GM03348 (cell line): Measurements from ENCODE around the gene IGFBP5.

ENCODE experiments used
- DNase-seq: peaks from one replicate; pipeline ENCODE4 v3.0.0; 2012; ENCODE audit warnings: low spot score

The IGFBP5 gene

DNA sequence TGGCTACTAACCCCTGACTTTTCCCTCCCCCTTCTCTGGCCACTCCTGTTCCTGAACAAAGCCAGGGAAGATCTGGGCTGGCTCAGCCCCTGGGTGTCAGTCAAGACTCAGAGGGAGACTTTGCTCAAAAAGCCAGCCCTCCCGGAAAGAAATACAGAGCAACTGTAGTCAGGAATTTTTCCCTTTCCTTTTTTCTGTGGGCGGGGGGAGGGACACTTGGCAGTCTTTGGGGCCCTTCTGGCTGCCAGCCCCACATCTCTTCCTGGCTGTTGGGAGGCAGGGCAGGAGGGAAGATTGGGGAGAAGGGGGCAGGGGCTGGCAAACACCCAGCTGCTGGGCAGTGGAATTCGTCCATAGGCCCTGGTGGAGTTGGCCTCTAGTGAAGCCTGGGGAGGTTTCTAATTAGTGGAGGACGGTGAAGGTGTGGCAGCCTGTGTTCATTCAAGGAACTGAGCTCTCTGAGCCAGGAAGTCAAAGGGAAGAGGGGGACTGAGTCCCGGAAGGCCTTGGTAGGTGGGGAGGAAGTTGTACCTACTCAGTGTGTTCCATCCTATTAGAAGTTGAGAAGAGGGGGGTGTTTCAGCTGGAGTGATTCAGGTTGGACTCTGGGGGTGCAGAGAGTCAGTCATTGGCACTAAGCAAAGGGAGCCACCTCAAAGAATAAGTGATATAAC, 51.2 kb downstream of the IGFBP5 start:
- DNase-seq: peak; percentile 74

DNA sequence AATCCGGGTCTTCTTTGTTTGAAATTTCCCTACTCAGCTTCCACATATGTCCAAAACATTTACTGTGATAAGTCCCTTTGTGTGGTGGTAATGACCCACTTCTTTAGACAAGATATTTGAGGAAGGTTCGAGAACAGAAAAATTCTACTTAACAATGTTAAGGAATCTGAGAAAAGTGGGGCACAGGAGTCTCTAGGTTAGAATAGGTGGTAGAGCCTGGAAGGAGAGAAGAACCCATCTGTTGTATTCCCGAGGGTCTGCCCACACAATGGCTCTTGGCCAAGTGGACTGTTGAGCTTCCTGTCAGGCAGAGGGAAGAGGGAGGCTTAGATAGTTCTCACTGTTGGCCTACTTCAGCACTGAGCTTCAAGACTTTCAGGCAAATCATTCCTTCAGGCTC, 57.9 kb downstream of the IGFBP5 start:
- DNase-seq: no peak

DNA sequence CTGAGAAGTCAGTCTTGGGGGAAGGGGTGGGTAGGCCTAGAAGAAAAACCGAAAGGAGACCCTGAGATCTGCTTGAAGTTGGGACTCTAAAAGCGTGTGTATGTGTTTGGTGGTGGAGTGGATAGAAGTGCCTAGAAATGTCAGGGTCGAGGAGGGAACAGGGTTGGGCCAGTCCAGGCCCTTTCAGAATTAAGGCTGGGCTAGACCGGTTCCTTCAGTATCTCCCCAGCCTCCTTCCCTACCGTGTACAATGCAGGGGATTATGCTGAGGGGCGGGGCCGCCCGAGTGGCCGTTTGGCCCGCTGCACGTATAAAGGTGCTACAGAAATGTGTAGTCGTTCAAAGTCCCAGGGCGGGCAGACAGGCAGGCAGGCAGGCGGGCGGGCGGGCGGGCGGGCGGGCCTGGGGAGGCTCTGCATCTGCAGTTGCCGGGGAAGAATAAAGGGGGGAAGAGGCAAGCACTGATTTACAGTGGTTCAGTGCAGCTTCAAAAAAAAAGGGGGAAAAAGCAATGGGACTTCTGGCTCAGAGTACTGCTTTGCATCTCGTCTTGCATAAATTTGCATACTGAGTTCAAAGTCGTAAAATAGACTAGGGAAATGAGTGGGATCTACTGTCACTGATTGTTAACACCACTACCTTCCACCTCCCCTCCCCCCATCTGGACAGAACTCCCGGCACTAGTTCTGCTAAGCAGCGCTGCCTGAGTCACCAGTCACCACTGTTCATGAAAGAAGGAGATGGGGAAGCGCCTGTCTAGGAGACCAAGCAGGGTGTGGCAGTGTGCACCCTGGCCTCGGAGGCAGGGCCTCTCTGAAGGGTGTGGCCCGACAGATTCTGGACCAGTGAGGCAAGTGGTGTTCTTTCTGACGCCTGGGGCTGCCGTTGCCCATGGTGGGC, 58.5 kb downstream of the IGFBP5 start:
- DNase-seq: peak; percentile 37

DNA sequence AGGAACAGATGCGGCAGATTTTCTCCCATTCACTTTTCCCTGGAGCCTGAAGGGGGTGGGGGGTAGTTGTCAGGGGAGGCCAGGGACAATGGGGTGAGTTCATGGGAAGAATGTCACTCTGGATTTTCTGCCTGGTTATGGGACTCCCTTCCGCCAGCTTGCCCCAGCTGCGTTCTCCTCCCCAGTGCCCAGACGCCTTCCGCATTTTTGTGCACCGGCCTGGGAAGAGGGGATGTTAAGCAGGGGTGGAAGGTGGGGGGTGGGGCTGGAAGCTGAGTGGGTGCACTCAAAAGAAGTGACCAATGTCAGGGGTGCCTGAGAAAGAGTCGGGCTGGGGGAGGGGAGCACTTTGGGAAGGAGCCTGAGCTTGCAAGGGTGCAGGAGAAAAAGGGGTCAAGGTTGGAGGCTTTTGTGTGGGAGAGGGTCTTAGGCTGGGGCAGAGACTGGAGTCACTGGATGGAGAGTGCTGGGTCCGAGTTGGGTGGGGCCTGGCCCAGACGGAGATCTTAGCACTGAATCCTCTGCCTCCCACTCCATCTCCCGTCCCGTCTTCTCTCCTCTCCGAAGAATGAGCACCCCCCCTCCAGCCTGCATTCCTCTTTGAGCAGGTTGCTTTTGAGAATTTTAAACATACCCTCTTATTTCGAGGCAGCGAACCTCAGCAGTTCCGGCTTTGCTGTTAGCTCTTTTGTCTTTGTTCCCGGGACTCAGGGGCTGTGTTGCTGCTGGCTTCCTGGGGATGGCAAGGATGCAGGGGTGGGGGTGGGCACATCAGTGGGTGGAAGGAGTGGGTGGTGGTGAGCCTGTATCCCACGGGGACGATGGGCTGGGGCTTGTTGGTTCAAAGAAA, 59.4 kb downstream of the IGFBP5 start:
- DNase-seq: no peak

DNA sequence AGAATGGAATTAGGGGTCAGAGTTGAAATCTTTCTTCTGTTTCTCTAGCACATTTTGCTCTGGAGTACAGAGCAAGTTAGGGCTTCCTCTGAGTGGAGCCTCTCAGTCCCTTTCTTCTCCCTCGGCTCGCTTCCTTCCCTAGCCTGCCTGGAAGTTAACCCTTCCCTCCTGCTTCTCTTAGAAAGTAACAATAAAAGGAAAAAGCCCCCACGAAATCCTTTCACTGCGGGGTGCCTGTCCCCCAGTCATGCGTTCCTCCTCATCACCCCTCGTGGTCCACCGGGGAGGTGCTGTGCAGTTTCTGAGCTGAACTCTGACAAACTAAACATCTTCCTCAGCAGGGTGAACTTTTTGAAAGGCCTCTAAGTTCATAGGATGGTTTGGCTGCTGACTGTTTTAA, 60.2 kb downstream of the IGFBP5 start:
- no peak for DNase-seq

DNA sequence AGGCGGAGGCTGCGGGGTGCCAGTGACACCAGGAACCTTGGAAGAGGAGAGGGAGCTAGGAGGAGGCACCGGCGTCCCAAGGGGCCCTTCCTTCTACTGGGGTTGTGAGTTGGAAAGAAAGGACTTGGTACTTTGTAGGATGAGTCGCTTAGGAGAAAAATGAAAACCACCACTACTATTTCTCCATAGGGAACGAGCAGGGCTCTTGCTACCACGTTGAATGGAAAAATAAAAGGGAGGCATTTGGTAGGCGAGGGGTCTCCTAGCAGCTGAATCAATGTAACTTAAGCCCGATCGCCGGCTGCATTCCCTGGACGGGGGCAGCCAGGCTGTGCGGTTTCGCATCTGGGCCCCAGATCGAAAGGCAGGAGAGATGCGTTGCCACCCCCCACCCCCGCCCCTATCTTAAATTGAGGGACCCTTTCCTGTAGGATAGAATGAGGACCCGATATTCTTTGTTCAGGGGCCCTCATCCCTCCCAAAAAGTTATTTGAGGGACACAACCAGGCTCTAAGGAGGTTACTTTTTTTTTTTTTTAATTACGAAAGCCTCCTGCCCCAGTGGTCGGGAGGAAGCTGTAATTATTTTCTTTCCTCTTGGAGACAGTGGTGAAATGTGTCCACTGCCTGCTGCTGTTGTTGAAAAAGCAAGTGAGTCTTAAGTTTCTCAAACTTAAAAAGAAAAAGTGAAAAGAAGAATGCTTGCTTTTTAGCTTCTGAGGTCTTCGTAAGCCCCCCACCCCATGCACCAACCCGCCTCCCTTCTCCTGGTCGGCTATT, 60.8 kb downstream of the IGFBP5 start:
- no peak for DNase-seq

DNA sequence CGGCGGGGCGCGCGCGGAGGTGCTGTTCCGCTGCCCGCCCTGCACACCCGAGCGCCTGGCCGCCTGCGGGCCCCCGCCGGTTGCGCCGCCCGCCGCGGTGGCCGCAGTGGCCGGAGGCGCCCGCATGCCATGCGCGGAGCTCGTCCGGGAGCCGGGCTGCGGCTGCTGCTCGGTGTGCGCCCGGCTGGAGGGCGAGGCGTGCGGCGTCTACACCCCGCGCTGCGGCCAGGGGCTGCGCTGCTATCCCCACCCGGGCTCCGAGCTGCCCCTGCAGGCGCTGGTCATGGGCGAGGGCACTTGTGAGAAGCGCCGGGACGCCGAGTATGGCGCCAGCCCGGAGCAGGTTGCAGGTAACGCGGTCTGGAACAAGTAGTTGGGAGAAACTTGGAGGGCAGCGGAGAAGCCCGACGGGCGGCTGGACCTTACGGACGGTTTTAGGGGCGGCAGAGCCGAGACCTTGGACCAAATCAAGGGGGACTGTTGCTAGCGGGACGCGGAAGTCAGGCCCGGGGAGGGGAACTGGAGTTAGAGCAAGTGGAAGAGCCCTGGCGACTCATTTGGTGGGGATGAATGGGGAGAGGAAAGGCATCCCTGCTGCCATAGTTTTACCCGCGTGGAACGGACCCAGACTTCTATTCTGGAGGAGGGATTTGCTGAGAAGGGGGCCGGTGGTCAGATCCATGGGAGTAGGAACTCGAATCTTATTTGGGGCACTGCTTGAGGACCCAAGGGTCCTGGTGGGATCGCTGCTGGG, 61.6 kb downstream of the IGFBP5 start:
- DNase-seq: peak; percentile 52

DNA sequence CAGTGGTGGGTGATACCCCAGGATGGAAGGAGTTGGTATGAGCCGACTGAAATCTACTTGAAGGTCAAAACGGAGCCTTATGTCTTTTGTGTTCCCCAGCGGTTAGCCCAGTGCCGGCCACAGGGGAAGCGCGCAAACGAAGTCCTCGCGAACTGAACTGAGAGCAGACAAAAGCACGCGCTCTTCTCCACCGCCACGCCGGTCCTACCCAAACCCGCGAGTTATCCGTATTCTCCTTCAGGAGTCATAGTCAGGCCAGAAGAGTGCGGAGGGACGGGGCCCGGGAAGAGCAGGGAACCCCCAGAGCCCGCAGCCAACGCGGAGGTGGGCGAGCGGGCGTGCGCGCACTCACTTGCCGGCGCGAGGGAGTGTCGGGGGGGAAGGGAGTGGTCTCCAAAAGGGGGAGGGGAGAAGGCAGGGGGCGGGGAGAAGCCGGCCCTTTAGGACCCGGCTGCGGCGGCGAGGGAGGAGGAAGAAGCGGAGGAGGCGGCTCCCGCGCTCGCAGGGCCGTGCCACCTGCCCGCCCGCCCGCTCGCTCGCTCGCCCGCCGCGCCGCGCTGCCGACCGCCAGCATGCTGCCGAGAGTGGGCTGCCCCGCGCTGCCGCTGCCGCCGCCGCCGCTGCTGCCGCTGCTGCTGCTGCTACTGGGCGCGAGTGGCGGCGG, 62.3 kb downstream of the IGFBP5 start, which contains the start of gene IGFBP2:
Gene IGFBP2 (plus strand): TSS at position 469 of the 664 bp plus-strand sequence. CDS start 104 bp downstream, at position 573.
- peak; percentile 31 for DNase-seq

DNA sequence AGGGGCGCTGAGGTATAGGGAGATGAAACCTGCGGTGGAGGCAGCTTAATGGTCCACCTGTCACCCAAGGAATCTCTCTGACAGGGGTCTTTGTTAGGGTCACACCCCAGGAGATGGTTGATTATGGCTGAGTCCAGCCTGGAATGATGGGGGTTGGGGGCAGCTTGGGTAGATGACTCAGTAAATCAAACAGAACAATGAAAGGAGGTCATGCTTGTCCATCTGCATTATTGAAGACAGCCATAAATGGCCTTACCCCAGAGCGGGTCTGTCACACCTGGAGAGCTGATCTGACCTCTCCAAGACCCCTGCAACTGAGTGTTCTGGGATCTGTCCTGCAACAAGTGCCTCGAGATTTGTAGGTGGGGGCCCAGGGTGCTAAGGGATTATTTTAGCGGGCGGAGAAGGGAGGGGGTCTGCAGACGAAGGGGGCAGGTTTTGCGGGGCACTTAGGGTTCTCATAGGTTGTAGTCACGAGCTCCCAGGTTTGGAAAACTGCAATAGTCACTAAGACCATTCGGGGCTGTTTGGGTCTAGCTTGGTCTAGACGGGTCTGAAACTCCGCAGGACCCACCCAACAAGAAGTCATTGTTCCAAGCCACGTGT, 62.9 kb downstream of the IGFBP5 start:
- no peak for DNase-seq

DNA sequence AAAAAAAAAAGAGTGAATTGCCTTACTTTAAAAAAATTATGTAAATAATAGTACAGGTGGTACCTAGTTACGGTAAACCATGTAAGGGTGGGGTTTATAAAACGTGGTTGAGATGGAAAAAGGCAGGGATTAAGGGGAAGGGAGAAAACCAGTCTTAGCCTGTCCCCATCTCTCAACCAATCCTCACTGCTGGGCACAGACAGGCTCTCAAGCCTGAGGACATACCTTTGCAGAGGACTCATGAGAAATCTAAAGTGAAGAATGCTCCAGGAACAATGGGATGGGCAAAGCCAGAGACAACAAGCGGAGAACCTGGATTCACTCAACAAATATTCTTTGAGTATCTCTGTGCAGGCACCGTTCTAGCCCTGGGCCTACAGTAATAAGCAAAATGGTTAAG, 65.6 kb downstream of the IGFBP5 start:
- no peak for DNase-seq

DNA sequence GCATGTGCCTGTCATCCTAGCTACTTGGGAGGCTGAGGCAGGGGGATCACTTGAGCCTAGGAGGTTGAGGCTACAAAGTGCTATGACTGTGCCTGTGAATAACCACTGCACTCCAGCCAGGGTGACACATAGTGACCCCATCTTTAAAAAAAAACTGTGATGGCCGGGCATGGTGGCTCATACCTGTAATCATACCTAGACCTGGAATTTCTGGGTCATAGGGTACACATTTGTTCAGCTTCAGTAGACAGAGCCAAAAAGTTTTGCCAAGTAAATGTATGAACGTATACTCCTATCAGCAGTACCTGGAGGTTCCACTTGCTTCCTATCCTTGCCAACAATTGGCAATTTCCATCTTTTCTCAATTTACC, 68.5 kb downstream of the IGFBP5 start:
- DNase-seq: no peak

DNA sequence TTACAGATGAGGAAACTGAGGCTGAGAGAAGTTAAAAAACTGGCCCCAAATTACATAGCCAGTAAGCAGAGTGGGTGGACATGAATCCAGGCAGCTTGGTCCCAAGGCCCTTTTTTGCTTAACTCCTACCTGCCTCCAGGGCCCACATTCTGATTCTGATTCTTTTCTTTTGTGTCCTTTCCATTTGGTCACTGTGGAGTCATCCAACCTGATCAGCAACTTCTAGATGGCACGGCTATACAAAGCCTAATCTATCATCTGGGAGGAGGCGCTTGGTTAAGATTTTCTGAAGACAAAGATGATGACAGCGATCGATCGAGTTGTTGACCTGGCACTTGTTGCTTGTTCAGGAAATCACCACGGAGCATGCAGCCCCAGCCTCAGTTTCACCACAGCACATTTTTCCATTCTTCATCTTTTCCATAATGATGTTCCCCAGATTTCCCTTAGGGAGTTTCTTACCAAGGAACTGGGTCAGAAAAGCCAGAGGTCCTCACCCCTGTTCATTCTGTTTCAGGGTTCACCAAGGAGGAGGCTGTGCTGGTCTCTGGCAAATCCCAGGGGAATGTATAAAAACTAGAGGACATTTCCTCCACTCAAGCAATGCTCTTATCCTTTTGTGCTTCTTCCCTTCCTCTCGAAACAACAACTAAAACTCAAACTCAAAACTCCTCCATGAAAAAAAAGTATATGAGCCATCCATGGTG, 69.0 kb downstream of the IGFBP5 start:
- DNase-seq: no peak

DNA sequence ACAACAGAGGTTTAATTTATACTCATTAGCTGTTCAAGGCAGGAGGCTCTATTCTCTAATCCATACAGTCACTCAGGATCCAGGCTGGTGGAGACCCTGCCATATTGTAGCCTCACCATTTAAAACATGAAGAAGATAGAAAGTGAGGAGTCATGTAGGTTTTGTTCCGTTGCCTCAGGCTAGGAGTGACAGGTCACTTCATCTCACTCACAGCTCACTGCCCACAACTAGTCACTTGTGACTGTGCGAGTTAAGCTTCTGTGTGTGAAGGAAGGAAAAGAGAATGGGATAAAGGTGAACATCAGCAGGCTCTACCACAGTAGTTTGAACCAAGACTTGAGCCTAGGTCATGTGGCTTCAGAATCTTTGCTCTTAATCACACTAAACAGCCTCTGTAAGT, 71.1 kb downstream of the IGFBP5 start:
- DNase-seq: no peak

DNA sequence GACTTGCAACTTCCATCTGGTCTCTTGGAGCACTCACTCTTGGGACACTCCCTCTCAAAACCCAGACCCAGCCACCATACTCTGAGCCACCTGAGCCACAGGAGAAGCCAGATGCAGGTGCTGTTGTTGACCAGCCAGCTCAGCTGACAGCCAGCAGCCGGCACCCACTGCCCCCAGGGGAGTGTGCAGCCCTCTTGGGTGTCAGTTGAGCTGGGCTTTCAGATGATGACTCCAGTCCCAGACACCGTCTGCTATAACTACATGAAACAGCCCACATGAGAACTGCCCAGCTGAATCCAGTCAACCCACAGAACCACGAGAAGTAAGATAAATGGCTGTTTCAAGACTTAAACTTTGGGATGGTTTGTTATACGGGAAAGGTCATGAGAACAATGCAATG, 72.8 kb downstream of the IGFBP5 start:
- DNase-seq: no peak
